ENCODE measurements around the gene MTREX.
A peak's percentile ranks its signal among the peaks of the same experiment; 100 is the strongest.
"Not testable (repeated sequence)": the region's sequence is repeated elsewhere in the genome, so short reads cannot be mapped to it uniquely, and the experiment has no call there.

MTREX gene

DNA sequence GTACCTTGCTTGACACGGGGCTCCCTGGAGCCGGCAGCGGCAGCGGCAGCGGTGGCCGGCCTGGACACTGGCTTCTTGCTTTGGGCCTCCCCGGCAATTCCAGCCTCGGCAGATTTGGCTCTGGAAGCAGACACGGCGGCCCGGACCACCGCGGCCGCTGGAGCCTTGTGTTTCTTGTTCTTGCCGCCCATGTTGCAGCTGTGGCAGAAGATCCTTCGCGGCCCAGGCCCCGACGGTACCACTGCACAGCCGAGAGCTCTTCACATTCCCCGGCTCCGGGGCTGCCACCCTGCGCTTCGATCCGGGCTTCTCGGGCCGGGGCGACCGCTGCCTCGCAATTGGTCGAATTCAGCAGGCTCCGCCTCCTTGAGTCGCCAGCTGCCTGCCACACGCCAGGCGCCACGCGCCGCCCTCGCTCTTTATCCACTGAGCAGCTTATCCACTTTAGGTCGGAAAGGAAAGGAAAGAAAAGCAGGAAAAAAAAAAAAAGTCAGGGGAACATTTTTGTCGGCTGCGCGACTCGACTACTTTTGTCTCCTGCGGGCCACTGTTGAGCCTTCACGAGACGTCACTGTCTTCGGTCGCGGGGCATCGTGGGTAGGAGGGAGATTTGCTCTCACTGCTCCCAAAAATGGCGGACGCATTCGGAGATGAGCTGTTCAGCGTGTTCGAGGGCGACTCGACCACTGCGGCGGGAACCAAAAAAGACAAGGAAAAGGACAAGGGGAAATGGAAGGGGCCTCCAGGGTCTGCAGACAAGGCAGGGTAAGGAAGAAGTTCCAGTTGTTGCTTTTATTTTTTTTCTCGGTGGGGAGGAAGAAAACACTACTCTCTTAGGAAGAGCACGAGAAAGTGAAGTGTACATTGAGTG, at the start of gene MTREX, which contains the start of gene DHX29:
MTREX (plus strand) TSS at position 607 of the 871 bp plus-strand sequence; CDS start at position 632, 25 bp downstream.
DHX29 (minus strand) TSS at position 312 of the 871 bp plus-strand sequence; CDS start at position 191, 121 bp downstream.
- DNase-seq, result peak; percentile 92

DNA sequence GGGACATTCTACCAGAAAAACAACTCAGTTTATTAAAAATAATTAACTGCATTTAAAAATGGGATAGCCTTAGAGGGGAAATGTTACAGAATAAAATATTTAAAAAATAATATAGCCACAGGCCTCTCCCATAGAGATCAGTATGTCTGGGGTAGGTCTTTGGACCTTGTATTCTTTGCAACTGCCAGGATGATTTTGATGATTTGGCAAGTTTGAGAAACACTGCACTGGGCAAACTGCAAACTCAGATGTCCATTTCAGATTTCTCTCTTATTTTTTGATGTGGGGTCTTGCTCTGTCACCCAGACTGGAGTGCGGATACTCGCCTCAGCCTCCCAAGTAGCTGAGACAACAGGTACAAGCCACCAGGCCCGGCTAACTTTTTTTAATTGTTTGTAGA, 49.5 kb upstream of the MTREX start:
- DNase-seq, result no peak

DNA sequence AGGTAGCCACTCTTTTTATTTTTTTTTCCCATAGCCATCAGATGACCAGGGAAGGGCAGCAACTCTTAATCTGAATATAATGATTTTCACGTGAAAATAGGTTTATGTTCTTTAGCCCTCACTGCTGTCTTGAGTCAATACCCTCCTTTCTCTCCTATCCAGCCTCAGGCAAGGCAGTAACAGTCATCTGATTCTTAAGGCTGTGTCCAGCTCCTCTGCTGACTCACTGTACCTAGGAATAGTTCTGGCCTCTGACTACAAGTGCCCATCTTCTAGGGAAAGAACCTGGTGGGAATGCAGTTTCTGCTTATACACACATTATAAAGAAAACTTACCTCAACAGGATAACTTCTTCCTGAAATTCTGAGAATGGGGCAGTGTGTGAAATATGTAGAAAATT, 31.0 kb upstream of the MTREX start:
- no peak for DNase-seq

DNA sequence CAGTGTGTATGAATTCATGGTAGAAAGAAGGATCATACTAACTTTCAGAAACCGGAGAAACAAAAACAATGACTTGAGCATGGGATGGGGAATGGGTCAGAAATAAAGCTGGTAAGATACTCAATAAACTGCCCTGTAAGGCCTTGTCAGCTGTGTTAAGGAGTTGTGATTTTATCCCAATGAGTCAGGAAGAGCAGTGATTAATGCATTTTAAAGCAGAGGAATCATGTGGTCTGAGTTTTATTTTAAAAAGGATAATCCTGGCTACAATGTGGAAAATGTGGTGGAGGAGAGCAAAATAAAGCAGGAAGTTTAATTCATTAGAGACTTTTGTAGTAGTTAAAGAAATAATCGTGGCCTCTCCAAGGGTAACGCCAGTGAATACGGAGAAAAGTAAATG, 29.0 kb upstream of the MTREX start:
- DNase-seq, result no peak

DNA sequence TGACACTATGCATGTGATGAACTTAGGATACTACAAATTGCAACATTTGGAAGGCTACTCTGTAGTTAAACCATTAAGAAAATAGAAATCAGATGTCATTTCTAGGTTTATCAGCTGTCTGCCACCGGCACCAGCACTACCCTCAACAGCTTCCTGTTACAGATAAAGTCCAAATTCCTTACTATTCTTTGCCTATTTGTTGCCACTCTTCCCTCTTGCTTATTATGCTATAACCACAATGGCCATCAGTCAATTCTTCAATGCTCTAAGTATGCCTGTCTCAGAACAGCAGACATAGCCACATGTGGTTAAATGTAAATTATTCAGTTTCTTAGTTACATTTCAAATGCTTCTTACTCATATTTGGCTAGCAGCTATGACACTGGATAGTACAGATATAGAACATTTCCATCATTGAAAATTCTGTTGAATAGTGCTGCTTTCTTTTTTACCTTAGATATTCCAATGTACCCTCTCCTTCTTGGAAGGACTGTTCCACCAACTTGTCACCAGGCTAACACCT, 21.3 kb upstream of the MTREX start:
- no peak for DNase-seq

DNA sequence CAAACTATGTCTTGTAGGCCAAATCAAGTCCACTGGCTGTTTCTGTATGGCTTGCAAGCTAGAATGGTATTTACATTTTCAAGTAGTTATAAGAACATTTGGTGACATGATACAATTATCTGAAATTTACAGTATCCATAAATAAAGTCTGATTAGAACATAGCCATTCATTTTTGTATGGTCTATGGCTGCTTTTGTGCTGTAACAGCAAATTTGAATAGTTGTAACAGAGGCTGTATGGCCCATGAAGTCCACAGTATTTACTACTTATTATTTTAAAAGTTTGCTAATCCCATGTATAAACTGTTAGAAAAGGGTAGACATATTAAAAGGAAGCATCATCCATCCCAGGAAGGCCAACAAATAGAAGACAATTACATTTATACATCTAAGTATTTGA, 18.0 kb upstream of the MTREX start:
- DNase-seq, result no peak

DNA sequence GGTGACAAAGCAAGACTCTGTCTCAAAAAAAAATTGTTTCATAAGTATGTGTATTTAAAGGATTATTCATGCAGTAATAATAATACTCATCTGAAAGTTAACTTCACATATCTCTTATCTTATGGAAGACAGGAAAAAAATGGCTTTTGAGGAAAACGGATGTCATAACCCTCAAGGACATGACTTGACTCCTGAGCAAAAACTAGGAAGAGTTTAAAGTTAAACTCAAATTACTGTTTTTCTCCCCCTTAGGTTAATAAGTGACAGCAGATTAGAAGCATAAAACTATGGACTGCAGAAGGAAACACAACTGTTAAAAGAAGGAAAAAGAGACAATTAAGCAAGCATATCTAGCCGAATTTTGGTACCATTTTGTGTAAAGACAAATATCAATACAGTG, 16.8 kb upstream of the MTREX start:
- DNase-seq, result no peak

DNA sequence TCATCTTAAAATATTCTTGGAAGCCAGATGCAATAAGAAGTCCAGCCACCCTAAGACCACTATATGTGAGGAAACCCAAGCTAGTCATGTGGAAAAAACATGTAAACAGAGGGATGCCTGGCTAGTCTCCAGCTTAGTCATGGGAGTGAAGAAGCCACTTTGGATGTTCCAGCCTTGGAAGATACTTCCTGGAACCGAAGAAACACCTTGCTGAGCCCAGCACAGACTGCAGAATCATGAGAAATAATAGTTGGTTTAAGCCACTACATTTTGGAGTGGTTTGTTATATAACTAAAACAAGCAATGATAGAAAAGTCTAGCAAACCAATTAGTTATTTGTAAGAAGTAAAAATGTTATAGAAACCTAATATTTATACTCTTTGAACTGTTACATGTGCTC, 12.9 kb upstream of the MTREX start:
- DNase-seq, result no peak

DNA sequence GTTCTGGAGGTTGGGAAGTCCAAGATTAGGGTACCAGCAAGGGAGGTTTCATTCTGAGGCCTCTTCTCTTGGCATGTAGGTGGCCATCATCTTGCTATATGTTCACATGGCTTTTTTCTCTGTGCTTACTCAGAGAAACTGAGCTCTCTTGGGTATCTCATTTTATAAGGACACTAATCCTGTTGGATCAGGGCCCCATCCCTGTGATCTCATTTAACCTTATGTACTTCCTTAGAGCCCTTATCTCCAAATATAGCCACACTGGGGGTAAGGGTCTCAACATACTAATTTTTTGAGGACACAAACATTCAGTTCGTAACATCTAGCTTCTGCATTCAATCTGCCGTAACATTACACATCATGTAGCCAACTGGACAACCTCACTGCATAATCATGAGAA, 6.9 kb upstream of the MTREX start:
- DNase-seq, result no peak

DNA sequence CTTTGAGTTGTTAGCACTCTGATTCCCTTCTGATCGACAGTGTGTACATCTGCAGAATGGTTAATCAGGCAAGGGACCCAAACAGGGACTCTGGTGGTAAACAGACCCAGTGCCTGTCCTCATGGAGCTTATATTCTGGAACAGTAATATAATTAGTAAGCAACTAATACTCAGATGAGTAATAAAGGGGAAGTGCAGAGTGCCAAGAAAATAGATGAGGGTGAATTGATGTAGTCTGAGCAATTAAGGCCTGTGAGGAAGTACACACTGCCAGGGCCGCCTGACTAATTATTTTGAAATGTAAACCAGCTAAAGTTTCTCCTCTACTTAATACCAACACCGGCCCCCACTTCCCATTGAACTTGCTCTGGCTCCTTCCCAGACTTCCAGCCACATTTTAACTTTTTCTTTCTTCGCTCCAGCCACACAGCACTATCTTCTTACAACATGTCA, 4.5 kb upstream of the MTREX start:
- no peak for DNase-seq

DNA sequence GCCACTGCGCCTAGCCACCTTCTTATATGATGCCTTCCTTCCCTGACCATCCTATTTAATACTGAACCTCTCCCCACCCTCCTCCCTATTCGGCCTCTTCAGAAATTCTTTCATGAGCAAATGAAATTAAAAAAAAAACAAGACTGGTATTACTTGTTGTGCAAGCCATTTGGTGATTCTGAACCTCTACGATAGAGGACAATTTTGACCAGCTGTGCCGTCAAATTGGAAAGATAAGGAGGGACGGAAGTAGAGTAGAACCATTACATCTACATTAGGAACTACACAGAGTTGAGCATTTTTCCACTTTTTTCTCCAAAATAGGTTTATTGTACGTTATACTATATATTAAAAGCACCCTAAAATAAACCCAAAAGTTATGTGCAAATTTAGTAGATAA, 3.2 kb upstream of the MTREX start:
- no peak for DNase-seq

DNA sequence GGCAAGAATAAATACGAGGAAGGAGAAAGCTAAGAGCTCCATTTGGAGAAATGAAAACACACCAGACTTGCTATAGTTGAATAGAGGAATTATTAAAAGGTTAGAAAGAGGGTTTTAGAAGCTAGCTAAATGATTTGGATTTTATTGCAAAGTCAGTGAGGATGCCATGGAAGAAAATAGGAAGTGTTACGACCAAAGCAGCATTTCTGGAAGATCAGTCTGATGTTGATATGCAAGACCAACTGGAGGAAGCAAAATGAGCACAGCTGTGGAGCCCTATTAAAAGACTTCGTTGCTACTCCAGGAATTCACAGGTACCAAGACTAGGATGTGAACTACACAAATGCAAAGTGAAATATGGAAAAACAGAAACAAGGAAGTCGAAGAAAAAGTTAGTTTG, 2.4 kb upstream of the MTREX start:
- DNase-seq, result no peak

DNA sequence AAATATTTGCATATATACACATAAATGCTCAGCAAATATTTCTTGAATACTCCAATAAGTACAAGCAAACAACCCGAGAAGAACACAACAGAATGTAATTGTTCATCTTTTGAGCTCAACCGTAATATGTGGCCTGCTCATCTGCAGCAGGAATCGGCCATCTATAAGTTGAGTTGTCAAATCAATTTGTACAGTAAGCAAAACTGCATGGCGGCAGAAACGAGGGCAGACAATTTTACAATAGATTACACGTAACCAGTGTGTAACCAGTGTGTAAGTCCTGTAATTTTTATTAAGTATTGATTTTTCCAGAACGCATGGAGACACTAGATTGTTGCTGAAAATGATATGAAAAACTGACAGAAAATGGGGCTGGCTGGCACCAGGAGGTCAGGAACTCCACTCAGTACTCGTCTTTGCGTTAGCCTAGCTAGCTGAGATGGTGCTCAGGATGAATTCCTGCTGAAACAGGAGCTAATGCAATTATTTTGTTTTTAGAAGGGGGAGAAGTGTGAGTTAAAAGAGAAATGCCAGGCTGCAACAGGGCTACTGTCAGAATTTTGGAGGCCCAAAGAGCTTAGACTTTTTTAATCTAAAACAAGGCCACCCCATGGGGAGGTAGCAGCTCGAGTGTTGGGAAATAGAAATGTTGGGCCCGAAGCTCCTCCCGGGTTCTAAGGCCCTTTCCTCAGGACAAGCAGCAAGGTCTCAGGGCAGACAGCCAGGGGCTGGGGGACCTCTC, 977 bp upstream of the MTREX start:
- no peak for DNase-seq

DNA sequence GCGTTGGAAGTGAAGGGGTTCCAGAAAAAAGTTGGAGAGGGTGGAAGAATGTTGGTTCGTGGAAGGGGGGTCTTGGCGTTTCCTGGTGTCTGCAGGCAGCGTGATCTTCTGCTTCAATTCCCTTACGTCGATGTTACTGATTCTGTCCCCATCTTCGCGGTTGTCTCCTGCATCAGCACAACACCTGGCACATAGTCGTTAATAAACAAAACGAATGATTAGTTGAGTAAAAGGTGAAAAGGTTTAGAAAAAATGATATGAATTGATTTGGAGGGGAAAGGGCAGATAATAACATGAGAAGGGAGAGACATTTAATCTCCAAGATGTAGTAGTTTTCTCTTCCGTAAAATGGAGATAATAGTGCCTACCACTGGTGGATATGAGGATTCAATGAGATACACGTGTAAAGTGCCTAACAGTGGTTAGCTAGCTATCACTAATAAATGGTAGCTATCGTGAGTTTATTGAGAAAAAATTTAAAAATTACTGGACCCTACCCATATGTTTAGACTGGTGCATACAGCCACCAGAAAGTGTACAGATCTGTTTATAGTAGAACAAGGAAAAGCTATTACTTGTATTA, 556 bp downstream of the MTREX start:
- peak; percentile 28 for DNase-seq

DNA sequence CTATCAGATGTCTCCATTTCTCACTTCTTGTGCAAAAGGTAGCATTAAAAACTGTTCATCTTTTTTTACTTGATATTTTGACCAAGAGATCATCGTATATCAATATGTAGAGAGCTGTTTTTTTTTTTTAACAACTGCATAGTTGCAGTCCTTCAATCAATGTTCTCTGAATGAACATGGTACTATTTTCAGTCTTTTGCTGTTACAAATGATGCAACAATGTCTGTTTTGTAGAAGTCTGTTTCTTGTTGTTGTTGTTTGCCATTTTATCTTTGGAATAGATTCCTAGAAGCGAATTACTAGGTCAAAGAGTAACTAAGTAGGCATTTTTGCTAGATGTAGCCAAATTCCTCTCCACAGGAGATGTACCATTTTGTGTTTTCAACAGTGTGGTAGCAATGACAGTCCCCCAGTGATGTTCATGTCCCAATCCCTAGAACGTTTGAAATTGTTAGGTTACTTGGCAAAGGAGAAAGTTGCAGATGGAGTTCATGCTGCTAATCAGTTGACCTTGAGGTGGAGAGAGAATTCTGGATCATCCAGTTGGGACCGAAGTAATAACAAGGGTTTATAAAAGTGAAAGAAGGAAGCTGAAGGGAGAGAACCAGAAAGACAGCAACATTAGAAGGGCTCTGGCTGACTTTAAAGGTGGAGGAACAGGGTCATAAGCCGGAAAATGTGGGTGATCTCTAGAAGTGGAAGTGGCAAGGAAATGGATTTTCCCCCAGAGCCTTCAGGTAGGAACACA, 6.3 kb downstream of the MTREX start:
- no peak for DNase-seq

DNA sequence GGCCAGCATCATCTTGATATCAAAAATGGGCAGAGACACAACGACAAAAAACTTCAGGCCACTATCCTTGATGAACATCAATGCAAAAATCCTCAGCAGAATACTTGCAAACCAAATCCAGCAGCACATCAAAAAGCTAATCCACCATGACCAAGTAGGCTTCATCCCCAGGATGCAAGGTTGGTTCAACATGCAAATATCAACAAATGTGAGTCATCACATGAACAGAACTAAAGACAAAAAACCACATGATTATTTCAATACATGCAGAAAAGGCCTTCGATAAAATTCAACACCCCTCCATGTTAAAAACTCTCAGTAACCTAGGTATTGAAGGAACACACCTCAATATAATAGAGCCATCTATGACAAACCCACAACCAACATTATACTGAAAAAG, 8.5 kb downstream of the MTREX start:
- DNase-seq, result no peak

DNA sequence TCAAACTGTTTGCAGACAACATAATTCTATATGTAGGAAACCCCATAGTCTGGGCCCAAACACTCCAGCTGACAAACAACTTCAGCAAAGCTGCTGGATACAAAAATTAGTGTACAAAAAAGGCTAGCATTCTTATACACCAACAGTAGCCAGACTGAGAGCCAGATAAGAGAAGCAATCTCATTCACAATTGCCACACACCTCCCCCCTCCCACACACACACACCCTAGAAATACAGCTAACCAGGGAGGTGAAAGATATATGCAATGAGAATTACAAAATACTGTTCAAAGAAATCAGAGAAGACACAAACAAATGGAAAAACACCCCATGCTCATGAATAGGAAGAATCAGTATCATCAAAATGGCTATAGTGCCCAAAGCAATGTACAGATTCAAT, 9.0 kb downstream of the MTREX start:
- DNase-seq, result no peak

DNA sequence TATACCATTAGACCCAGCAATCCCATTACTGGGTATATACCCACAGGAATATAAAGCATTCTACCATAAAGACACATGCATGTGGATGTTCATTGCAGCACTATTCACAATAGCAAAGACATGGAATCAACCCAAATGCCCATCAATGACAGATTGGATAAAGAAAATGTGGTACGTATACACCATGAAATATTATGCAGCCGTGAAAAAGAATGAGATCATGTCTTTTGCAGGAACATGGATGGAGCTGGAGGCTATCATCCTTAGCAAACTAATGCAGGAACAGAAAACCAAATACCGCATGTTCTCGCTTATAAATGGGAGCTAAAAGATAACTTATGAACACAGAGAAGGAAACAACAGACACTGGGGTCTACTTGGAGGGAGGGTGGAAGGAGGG, 10.4 kb downstream of the MTREX start:
- DNase-seq, result not testable (repeated sequence)

DNA sequence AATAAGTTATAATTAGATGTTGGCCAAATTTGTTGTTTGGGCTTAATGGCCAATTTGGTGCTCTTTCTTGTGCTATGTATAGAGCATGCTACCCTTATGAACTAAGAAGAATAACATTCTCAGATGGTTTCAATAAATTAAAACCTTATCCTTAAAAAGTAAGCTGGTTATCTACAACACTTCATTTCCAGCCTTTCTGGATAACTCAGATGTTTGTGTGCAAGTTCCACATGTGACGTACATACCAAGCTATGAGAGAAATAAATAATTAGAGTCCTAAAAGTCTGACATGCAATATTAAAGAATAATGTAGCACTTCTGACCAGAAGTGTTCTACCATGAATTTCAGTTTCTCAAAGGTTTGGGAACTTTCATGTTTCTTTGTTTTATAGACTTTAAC, 11.7 kb downstream of the MTREX start:
- no peak for DNase-seq

DNA sequence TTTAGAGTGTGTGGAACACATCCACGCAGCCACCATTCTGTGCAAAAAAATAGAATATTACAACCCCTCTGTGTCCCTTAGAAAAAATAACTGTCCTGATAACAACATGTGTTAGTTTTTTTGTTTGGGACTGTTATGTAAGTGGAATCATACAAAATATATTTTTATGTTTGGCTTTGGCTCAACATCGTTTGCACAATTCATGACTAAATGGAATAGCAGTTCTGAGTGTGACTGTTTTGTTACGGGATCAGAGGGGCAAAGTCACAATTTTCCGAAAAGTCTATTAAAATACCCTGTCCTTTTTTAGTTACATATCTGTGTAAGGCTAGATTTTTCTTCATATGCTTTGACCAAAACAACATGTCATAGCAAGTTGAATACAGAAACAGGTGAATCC, 12.8 kb downstream of the MTREX start:
- DNase-seq, result no peak

DNA sequence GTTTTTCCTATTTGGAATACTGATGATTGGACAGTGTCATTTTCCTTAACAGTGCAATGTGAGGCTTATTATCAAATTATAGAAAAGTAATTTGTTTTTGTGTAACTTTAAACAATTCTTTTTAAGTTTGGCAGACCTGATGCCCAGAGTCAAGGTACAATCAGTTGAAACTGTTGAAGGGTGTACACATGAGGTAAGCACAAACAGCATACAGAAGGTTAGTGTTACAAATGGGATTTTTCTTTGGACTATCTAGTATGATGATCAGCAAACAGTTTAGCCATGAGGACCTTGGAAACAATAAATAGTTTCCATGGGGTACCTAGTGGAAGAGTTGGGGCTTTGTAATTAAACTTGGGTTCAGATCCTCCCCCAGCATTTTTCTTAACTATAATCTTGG, 16.2 kb downstream of the MTREX start:
- DNase-seq, result no peak

DNA sequence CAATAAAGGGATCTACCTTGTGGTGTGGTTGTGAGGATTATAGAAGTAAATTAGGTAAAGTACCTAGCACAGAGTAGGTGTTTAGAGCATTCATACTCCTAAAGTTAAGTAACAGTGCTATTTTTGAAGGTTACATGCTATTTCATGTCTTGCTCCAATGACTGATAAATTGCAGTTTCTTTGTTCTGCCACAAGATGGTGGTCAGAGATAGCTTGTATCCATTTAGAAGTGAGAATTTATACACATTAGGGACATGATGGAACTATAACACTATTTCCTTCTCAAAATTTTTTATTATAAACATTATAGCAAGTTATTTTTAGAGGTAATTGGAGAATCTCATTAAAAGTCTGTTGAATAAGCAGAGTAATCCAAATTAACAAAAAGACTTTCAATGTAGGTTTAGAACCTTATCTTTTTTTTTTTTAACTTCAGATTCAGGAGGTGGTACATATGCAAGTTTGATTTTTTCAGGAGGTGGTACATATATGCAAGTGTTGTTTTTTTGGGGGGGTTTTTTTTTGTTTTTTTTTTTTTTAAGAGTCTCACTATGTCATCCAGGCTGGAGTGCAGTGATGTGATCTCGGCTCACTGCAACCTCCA, 17.1 kb downstream of the MTREX start:
- peak; percentile 46 for DNase-seq

Data from activated CD4-positive, alpha-beta T cell treated with anti-CD3 and anti-CD28 coated beads, Interleukin-2, Interleukin-6, amounts not matched to agents 100 ng/mL and 50 ng/mL, durations not matched to agents 16 hours and 8 hours (primary cell).